Left lobe of liver (tissue), 2 donors: Measurements from ENCODE around the gene POLR2B. TPM values are rescaled to one million over a fixed set of nuclear protein-coding genes. Genes with fewer than 3 reads are reported as not detected.
"Not testable (repeated sequence)": the region's sequence is repeated elsewhere in the genome, so short reads cannot be mapped to it uniquely, and the experiment has no call there.

Experiments
- ATAC-seq: fragments of 200-7000 bp; cut with Tn5 transposase; one replicate; pipeline ENCODE4 v1.9.1; 2020; ENCODE audit warnings: mild to moderate bottlenecking, moderate library complexity
- DNase-seq: peaks from one replicate; pipeline ENCODE4 v3.0.0-alpha.2; 2020; ENCODE audit warnings: low spot score
- total RNA-seq: library from RNA; stranded (reverse); gene quantifications from one replicate; pipeline ENCODE4 v1.2.1, GENCODE V29; 2021
- donor health status: DM: no; HTN: no; CAD: no; lungs with moderate emphysema.
- donor health status: DM: no; HTN: yes; CAD: no.

POLR2B gene
- total RNA-seq, 1 donor from 2014 or later = 24.2 TPM

DNA sequence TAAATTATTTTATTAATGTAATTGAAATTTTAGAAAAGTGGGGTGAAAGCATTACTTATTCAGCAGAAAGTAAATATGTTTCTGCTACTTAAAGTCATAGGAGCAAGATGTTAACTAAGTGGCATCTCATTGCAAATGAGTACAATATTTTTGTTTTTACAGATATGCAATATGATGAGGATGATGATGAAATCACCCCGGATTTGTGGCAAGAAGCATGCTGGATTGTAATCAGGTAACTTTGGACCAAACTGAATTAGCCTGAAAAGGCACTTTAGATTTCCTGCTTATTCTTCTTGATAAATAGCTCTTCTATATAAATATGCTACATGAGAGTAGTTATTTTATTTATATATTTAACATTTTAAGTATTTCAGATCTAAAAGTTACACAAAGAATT lies 7.5 kb downstream of the POLR2B start:
- ATAC-seq (no peak), DNase-seq (no peak)

DNA sequence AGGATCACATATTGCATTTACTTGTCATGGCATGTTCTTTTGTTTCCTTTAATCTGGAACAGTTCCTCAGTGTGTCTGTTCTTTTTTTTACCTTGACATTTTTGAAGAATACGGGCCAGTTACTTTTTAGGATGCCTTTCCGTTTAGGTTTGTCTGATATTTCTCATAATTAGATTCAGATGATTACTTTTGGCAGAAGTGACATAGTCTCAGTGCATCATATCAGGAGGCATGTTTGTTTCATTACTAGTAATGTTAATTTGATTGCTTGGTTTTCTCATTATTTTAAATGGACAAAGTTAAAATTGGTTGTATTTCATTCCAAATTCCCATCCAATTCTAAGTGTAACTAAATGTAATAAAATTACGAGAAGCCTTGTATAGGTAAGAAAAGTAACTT lies 8.3 kb downstream of the POLR2B start:
- ATAC-seq (no peak), DNase-seq (no peak)

DNA sequence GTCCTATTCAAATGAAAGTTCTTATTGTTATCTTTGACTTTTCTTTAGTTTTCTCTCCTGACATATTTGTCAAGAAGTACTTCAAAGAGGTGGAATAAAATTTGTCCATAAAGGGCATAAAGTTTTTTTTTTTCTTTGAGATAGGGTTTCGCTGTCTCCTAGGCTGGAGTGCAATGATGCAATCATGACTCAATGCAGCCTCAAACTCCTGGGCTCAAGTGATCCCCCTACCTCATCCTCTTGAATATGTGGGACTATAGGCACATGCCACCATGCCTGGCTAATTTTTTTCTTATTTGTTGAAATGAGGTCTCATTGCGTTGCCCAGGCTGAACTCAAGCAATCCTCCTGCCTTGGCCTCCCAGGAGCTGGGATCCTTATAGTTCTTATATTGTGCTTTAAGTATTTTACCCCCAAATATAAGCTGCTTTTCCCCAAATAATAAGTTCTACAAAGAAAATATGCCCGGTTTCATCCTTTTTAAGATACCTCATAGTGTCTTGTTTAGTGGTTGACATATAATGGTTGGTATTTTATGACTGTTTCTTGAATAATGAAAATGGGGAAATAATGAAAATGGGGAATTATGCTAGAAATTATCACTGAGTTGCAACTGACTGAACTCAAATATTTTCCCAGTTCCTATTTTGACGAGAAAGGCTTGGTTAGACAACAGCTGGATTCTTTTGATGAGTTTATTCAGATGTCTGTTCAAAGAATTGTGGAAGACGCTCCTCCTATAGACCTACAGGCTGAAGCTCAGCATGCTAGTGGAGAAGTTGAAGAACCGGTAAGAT lies 11.6 kb downstream of the POLR2B start:
- DNase-seq (no peak), ATAC-seq (no peak)

DNA sequence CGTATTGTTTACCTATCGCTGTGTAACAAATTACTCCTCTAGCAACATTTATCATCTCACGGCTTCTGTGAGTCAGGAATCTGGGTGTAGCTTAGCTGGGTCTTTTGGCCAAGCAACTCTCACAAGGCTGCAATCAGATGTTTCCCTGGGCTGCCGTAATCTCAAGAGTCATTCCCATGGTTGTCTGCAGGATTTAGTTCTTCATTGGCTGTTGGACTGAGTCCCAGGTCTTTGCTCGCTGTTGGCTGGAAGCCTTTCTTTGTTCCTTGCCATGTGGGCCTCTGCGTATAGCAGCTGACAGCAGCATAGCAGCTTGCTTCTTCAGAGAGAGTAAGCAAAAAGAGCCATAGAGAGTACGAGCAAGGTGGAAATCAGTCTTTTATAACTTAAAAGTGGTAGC lies 16.8 kb downstream of the POLR2B start:
- ATAC-seq = peak; percentile 29
- DNase-seq = no peak

DNA sequence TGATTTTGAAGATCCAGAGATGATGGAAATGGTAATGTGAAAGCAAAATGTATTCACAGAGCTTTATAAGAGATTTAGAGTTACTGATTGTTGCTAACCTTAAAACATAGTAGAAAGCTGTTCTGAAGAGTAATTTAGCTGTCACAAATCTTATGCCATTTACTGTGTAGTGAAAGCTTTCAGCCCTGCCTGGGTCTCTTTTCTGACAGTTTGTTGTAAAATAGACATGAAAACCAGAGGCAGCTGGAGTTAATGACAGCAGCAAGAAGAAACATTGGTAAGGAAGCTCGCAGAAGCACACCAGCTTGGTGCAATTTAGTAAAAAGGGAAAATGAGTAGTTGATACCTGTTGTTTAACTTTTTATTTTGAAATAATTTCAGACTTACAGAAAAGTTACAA lies 21.1 kb downstream of the POLR2B start:
- no peak for DNase-seq

DNA sequence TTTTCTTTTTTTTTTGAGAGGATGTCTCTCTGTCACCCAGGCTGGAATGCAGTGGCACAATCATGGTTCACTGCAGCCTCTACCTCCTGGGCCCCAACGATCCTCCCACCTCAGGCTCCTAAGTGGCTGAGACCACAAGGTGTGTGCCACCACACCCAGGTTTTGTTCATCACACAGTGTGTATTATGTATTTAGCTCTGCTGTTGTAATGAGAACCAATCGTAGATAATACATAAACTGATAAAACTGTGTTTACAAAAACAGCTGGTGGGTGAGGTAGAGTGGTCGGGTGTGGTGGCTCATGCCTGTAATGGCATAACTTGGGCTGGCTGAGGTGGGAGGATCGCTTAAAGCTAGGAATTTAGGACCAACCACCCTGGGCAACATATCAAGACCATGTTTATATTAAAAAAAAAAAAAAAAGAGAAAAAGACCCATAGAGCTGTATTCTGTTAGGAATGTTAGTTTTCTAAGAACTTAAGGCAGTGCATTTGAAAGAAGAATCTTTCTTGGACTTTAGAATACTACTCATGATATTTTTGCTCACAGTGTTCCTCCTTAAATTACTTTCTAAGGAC lies 34.9 kb downstream of the POLR2B start:
- ATAC-seq = no peak

More for the DNA sequence above, 21.1 kb downstream of the POLR2B start:
- no peak for ATAC-seq

DNA sequence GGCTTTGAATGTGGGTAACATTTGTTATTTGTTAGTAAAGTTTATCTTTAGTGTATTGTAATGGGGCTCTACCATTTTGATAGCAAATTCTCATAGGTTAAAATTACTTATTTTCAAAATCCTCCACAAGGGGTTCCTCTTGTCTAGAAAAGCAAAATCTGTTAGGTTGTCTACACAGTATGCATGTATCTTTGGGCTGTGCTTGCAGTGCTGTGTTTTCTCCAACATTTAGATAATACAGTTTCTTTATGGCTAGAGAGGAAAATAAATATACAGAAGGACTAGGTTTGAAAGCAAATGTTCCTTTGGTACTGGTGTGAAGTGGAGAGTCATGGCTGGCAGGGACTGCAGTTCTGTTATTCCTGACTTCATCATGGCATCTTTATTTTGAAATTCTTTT lies 40.3 kb downstream of the POLR2B start:
- DNase-seq = no peak
- ATAC-seq = no peak

More for the DNA sequence above, 34.9 kb downstream of the POLR2B start:
- DNase-seq = no peak

DNA sequence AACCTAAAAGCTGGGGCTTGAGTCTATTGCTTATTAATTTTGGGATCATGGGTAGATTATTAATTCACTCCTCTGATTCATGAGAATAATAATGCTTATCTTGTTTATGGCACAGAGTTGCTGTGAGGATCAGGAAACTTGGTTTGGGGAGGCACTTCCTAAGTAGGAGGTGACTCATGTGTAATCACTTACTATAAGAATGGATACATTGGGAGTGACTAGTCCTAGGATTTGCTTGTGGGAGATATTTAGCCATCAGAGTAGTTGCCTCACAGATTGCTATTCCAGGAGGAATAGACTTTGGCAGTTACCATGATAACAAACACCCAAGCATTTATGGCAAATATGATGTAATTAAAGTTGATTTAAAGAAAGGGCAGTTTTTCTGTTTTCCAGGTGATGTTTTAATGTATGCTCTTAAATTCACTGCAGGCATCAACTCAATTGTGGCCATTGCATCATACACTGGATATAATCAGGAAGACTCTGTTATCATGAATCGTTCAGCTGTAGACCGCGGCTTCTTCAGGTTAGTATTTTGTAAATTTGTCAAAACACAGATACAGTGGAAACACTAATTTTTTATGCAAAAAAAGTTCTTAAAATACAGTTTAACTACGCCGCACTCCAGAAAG lies 41.9 kb downstream of the POLR2B start:
- DNase-seq = no peak

DNA sequence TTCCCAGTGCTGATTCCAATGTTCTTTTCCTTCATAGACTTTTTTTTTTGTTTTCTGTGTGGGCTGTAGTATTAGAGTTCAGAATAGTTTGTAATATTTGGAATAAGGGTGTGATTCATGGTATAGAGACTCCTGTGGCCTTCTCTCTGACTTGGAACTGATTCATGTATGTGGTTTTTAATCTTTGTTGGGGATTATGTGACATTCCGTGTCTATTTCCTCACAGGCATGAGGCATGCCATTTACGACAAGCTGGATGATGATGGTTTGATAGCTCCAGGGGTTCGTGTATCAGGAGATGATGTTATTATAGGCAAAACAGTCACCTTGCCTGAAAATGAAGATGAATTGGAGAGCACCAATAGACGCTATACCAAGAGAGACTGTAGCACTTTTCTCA lies 44.4 kb downstream of the POLR2B start:
- ATAC-seq (no peak), DNase-seq (no peak)

More for the DNA sequence above, 41.9 kb downstream of the POLR2B start:
- ATAC-seq = no peak

DNA sequence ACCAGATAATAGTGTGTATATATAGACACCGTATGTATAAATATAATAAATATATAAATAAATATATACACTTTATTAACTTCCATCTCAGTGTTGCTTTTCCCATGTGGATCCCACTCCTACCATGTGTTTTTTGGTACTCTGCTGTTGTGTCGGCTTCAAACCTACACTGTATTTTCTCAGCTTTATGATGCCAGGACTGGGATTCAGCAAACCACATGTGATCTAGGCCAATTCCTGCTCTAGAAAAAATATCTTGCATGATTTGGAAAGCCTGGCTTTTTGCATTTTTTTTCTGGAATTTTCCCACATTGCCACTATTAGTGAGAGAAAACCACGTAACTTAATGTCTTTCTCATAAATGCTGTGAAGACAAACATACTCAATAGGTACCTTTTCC lies 55.8 kb downstream of the POLR2B start:
- ATAC-seq (no peak), DNase-seq (no peak)

DNA sequence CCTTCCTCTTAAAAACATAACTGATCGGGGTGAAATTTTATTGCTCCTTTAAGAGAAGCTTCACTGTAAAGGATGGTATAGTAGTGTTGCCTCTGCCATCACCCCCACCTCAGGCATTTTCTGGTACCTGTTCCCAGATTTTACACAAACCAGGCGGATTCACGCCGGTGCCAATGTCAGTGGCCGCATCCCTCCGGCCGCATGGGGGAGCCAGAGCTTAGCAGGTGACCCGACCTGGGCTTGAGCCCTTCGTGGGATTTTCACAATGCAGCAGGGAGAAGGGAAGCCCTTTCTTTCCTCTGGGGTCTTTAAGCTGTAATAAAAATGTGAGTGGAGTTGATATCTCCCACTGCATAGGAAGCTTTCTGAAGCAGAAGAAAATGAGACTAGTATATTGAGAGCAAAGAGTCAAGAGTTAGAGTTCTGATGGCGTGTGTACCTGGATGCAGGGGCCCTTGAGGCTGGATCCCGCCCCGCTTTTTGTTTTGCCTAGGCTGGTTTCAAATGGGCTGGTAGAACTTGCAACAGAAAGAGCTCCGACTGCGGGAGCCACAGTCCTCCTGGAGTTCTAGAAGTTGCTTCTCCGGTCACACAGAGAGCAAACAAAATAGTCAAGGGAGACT lies 59.4 kb downstream of the POLR2B start:
- peak; percentile 93 for ATAC-seq
- no peak for DNase-seq

DNA sequence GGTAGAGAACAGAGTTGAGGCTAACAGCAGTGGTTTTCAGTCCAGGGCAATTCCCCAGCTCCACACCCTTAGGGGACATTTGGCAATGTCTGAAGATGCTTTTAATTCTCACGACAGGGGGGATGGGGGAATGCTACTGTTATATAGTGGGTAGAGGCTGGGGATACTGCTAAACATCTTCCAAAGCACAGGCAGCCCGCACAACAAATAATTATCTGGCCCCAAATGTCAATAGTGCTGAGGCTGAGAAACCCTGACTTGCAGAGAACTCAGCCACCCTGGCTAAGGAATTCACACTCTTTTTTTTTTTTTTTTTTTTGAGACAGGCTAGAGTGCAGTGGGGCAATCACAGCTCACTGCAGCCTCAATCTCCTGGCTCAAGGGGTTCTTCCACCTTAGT lies 60.6 kb downstream of the POLR2B start:
- ATAC-seq (no peak), DNase-seq (no peak)

DNA sequence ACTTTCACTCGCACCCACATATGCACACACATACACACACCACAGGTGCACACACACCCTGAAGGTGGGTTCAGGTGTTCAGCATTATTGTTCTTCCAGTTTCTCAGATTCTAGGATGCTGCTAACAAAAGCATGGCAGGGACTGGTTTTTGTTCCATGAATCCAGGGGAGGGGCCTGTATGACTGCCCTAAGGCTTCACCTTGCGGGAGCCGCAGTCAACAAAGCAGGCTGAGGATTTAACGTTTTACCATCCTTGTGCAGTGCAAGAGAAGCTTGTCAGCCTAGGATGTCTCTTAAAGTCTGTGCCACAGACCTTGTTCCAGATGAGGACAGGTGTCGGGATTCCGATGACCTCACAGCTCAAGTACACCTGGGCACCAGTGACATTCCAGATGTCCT lies 61.8 kb downstream of the POLR2B start:
- DNase-seq (no peak), ATAC-seq (no peak)

DNA sequence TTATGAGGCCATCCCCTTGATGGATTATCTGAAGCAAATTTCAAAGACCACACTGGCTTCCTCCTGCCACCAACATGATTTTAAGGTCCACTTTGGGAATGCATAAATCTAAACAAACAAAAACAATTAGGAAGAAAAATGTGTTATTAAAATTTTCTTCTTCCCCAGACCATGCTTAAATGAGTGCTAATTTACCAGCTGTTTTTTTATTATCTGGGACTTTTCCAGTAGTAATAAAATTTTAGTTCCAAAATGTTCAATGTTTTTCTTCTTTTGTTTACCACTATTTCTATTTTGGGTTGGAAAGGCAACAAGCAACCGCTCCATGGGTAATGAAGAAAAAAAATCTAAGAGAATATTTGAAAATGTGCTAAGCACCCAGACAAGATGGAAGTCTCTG lies 62.3 kb downstream of the POLR2B start:
- no peak for DNase-seq
- no peak for ATAC-seq

DNA sequence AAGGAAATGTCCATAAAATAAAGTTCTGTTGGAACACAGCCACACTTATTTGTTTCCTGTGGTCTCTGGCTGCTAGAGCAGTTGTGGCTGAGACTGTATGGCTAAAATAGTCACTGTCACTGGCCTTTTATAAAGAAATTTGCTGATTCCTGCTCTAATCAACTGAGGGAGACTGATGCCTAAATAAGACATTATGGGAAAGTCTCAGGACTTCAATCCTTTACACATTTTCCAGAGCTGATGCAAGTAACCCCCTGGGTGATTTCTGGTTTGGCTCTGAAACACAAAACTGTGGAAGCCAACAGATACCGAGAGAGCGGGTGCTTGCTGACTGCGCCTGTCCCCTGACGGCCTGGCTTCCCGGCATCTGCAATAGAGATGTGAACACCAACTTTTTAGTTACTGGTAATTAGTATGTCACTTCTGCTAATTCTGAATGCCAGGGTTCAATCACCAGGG lies 64.0 kb downstream of the POLR2B start:
- ATAC-seq = peak; percentile 36
- no peak for DNase-seq

DNA sequence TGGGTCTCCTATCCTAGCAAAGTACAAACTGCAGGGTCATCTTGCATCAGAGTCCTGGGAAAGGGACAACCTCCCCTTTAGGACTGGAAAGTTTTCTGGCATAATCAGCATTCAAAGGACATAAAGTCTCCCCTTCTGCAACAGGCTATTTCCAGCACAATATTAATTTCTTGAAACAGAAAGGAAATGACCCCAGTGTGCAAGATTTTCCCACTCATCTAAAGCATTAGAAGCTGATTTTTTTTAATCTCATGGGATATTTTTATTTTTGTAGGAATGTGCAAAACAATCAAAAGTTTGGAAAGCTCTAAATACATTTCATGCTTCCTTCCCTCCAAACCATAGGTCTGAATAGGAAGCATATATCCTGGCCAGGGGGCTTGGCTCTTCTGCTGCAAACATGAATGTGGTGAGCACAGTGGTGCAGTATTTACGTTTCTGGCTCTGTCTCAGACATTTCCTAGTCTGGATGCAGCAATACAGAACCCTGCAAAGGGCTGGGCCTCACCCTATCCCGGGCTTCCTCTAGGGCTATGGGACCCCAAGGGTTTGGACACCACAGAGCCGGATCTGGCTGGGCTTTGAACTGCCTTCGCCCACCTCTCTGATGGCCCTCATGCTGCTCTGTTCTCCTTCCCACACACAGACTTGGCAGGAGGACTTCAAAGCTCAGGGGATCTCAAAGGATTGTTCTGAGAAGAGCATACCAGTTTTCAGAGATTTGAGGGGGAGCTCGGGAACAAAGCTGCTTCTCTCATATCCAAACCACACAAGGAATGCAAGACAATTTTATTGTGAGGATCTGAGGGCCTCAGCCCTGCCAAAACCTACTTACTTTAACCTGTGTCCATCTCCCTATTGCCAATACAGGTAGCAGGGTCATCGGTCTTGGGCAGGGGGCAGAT lies 64.9 kb downstream of the POLR2B start:
- no peak for DNase-seq

DNA sequence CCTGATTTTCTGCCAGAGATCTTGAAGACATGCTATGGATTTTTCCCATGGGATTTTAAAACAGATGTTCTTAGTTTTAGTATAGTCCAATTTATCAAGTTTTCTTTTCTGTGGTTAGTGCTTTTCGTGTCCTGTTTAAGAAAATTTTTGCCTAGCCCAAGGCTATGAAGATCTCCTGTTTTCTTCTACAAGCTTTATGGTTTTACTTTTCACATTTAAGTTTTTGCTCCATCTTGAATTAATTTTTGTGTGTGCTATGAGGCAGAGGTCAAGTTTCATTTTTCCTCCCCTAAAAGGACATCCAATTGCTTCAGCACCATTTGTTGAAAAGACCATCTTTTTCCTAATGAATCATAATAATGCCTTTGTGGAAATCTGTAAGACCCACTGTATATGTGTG lies 65.6 kb downstream of the POLR2B start:
- DNase-seq (no peak), ATAC-seq (no peak)

More for the DNA sequence above, 64.9 kb downstream of the POLR2B start:
- ATAC-seq = peak; percentile 62

DNA sequence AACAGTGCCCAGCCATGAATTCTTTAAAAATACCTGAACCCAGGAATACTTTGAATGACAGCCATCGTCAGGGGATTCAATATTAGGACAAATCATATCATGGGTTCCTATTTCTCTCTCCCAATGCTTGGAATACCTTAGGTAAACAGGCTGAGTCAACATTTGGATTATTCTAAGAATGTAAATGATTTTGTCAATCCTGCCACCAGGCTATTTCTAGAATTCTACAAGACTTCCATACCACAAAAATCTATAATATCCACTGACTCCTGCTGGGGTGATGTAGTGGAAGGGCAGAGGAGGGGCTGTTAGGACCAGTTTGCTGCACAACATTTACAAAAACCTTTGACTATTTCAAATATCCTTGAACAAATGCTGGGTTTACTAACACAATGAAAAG lies 66.3 kb downstream of the POLR2B start:
- ATAC-seq (no peak), DNase-seq (no peak)

DNA sequence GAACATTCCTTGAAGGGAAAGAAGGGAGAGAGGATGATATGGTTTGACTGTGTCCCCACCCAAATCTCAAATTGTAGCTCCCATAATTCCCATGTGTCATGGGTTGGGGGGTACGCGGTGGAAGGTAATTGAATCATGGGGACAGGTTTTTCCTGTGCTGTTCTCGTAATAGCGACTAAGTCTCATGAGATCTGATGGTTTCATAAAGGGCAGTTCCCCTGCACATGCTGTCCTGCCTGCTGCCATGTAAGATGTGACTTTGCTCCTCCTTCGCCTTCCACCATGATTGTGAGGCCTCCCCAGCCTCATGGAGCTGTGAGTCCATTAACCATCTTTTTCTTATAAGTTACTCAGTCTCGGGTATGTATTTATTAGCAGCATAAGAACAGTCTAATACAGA lies 68.3 kb downstream of the POLR2B start:
- not testable (repeated sequence) for ATAC-seq, DNase-seq

DNA sequence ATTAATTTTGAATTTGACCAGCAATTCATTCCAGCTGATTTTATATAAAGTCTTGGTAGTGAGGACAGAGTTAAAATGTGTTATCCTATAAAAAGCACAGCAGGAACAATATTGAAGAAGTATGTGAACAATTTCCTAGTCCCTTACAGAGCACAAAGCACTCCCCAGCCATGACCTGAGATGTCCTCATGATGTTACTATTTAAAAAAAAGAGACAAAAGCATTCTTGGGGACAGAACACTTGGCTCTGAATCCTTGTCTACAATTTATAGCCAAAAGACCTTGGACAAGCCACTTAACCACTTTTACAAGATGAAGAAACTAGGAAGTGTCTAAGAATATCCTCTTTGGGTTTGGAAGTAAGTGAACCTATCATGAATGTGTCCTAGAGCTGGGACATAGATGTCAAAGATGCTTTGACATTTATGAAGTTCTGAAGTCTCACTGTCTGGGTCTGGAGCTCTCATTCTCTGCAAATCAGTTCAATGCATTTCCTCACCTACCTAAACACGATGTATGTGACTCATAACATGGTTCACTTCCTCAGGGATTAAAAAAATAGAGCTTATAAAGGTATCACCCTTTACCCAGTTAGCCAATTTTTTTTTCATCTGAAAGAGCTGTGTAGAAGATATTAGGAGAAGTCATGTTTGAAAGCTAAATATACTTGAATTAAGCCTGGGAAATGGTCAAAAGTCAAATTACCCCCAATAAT lies 70.1 kb downstream of the POLR2B start:
- no peak for DNase-seq

More for the DNA sequence above, 70.1 kb downstream of the POLR2B start:
- ATAC-seq = no peak
